Osteocyte (in vitro differentiated cells): Measurements from ENCODE around the gene SECTM1. TPM values are rescaled to one million over a fixed set of nuclear protein-coding genes. Genes with fewer than 3 reads are reported as not detected.

Experiments used
- DNase-seq: peaks from one replicate; pipeline ENCODE4 v3.0.0; 2021; ENCODE audit warnings: mixed read lengths; ENCODE audit not compliant: unreplicated experiment; ENCODE audit errors: extremely low spot score
- H3K27ac Mint-ChIP-seq: one replicate; pipeline ENCODE4 v1.8.0; 2021; ENCODE audit warnings: mild to moderate bottlenecking, mixed read lengths; ENCODE audit not compliant: unreplicated experiment
- H3K27me3 Mint-ChIP-seq: one replicate; pipeline ENCODE4 v1.8.0; 2021; ENCODE audit warnings: mixed read lengths; ENCODE audit not compliant: unreplicated experiment
- H3K36me3 Mint-ChIP-seq: one replicate; pipeline ENCODE4 v1.8.0; 2021; ENCODE audit warnings: mixed read lengths; ENCODE audit not compliant: unreplicated experiment
- H3K4me1 Mint-ChIP-seq: one replicate; pipeline ENCODE4 v1.8.0; 2021; ENCODE audit warnings: mixed read lengths; ENCODE audit not compliant: unreplicated experiment
- H3K4me3 Mint-ChIP-seq: one replicate; pipeline ENCODE4 v1.8.0; 2021; ENCODE audit warnings: mild to moderate bottlenecking, moderate library complexity, mixed read lengths; ENCODE audit not compliant: unreplicated experiment
- H3K9me3 Mint-ChIP-seq: one replicate; pipeline ENCODE4 v1.8.0; 2021; ENCODE audit warnings: mixed read lengths; ENCODE audit not compliant: unreplicated experiment
- CTCF ChIP-seq: fragments of 200-600 bp; sonication (generic); IDR thresholded peaks from 2 replicates; pipeline ENCODE4 v1.5.0; 2021; ENCODE audit warnings: antibody characterized with exemption, mild to moderate bottlenecking, moderate library complexity
- total RNA-seq: library from RNA; stranded (reverse); gene quantifications from 2 replicates; pipeline ENCODE4 v1.2.1, GENCODE V29; 2021

Gene SECTM1
- total RNA-seq, 1 donor from 2014 or later, result 24.1 TPM

GRCh38 chr17:82325286-82326180 is 8.0 kb downstream of the SECTM1 start:
- TF ChIP-seq CTCF, result no peak
- Mint-ChIP-seq H3K36me3 (no peaks in the 10 kb centered on the region), H3K4me3 (no peak overlapping the region), H3K27ac (no peak overlapping the region), H3K4me1 (peaks cover 21% of the 10 kb centered on the region), H3K9me3 (no peaks in the 10 kb centered on the region), H3K27me3 (peaks cover 3% of the 10 kb centered on the region)
- no peak for DNase-seq

DNA sequence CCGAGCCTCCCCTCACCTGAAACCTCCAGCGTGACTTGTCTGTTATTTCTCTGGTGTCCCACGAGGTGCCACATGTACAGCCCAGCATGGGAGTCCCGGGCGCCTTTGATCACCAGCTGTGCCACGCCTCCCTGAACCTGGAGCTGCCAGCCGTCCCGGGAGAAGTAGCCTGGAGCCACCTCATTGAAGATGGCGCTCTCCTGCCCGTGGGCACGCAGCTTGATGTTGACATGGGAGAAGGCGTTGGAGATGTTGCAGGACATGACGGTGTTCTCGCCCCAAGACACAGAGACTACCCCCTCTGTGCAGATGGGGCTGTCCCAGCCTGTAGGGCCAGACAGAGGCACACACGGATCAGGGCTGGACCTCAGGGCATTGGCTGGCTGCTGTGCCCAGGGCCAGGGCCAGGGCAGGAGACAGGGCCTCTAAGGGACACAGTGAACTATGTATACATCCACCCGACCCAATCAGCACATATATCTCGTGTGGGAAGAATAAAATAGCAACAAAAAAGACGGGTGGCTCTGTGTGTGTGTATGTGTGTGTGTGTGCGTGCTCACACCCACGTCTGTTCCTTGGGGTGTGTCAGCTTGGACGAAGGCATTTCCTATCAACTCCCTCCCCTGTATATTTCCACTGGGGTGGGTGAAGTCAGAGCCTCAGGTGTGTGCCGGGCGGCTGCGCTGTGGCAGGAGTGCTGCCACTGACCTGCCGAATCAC is 8.8 kb downstream of the SECTM1 start:
- no peak for DNase-seq
- Mint-ChIP-seq H3K27ac (no peak overlapping the region), H3K4me3 (no peak overlapping the region), H3K4me1 (peaks cover 15% of the 10 kb centered on the region), H3K36me3 (no peaks in the 10 kb centered on the region), H3K27me3 (peaks cover 3% of the 10 kb centered on the region), H3K9me3 (no peaks in the 10 kb centered on the region)
- TF ChIP-seq CTCF, result no peak

GRCh38 chr17:82323514-82324234 is 9.9 kb downstream of the SECTM1 start:
- Mint-ChIP-seq H3K4me3 (no peak overlapping the region), H3K4me1 (peaks cover 9% of the 10 kb centered on the region), H3K27me3 (peaks cover 3% of the 10 kb centered on the region), H3K27ac (no peak overlapping the region), H3K9me3 (no peaks in the 10 kb centered on the region), H3K36me3 (no peaks in the 10 kb centered on the region)
- no peak for TF ChIP-seq CTCF
- DNase-seq, result no peak

DNA sequence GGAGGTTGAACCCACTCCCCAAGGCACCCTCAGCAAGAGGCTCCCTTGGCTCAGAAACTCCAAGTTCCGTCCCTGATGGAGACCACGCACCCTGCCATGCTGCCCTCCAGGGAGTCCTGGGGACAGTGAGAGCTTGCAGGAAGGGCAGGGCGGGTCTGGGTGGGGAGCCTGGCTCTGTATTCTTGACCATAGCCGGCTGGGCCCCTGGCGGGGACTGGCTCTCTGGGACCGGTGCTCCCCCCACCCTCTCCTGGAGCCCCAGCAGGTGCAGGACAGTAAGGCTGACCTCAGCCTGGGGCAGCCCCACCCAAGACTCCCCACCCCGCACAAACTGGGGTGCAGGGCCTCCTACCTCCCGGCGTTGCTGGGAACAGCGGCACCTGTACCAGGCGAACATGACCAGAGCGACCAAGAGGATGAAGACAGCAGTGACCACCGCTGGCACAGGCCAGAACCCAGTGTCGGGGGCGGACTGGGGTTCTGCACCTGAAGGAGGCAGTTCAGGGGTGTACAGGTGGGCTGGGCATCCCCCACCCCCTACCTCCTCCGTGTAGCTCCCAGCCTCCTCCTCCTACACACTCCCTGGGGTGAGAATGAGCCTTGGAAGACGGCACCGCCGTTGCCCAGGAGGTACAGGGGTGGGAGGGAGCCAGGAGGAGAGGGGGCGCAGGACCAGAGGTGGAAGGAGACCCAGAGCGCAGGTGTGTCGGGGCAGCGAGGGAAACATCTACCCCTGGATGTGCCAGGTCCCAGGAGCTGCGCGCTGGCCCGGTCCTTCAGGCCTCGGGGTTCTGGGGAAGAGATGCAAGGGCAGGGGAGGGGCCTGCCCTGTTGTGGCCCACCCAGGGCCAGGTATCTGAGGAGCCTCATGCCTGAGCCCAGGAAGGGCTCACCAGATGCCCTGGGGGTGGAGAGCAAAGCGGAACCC is 10.8 kb downstream of the SECTM1 start:
- Mint-ChIP-seq H3K27ac (no peak overlapping the region), H3K36me3 (no peaks in the 10 kb centered on the region), H3K27me3 (peaks cover 3% of the 10 kb centered on the region), H3K4me1 (peaks cover 6% of the 10 kb centered on the region), H3K4me3 (no peak overlapping the region), H3K9me3 (no peaks in the 10 kb centered on the region)
- no peak for DNase-seq
- TF ChIP-seq CTCF, result no peak
